ENCODE results near the gene USP50.
"Not testable (repeated sequence)": the region's sequence is repeated elsewhere in the genome, so short reads cannot be mapped to it uniquely, and the experiment has no call there.

Gene USP50

DNA sequence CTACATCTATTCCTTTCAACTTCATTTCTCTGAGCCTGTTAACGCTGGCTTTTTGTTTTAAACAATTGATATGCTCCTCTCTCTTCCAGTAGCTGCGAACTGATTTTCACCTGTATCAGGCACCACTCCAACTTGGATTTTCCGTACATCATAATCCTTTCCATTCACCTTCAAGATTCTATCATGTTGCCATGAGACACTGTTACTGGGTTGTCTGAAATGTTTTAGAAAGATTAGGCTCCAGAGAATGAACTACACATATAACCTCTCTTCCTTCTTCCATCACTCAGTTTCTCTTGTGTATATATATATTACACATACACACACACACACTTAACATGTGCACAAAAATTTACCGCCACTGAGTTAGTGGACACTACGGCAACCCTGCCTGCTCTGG is at the start of gene USP50:
Gene USP50 (minus strand): TSS at position 101 of the 400 bp plus-strand sequence. CDS start 141 bp downstream, outside the sequence.
- no peak for DNase-seq
- intact Hi-C loops (cut with DNase I; ENCODE audit: low total_unique reads), result no loop called here
- no peak within 1 kb of the TSS for H3K4me3 ChIP-seq
- H3K27me3 ChIP-seq, result no peaks in the 10 kb centered on the region
- H3K9me3 ChIP-seq, result no peaks in the 10 kb centered on the region
- H3K27ac ChIP-seq, result no peak within 1 kb of the TSS
- H3K36me3 ChIP-seq, result no peaks in the 10 kb centered on the region
- TF ChIP-seq, protein P1, sequence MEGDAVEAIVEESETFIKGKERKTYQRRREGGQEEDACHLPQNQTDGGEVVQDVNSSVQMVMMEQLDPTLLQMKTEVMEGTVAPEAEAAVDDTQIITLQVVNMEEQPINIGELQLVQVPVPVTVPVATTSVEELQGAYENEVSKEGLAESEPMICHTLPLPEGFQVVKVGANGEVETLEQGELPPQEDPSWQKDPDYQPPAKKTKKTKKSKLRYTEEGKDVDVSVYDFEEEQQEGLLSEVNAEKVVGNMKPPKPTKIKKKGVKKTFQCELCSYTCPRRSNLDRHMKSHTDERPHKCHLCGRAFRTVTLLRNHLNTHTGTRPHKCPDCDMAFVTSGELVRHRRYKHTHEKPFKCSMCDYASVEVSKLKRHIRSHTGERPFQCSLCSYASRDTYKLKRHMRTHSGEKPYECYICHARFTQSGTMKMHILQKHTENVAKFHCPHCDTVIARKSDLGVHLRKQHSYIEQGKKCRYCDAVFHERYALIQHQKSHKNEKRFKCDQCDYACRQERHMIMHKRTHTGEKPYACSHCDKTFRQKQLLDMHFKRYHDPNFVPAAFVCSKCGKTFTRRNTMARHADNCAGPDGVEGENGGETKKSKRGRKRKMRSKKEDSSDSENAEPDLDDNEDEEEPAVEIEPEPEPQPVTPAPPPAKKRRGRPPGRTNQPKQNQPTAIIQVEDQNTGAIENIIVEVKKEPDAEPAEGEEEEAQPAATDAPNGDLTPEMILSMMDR (IDR thresholded peaks at IDR 0.05), result no peak
- no peaks in the 10 kb centered on the region for H3K4me1 ChIP-seq

DNA sequence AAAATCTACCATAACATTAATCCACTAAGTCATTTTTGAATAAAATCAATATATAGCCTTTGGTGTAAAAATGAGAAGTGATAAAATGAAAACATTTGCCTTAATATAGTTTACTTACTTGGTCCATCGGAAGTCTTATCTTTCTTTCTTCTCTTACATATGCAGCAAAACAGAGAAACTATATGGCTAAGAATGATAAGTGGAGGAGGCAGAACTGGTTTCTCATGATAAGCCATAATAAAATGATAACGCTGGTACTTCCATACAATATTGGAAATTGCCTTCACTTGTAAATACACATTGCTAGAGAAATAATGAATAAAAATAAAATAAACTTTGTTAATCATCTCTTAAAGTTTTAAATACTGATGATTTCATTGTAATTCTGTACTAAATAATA is 47.8 kb upstream of the USP50 start:
- intact Hi-C loops (cut with DNase I; ENCODE audit: low total_unique reads), result no loop called here
- H3K36me3 ChIP-seq, result peaks cover 50 to 84% (median 71%) of the 10 kb centered on the region in 3 donors
- TF ChIP-seq, protein P1 (IDR thresholded peaks at IDR 0.05), result no peak

DNA sequence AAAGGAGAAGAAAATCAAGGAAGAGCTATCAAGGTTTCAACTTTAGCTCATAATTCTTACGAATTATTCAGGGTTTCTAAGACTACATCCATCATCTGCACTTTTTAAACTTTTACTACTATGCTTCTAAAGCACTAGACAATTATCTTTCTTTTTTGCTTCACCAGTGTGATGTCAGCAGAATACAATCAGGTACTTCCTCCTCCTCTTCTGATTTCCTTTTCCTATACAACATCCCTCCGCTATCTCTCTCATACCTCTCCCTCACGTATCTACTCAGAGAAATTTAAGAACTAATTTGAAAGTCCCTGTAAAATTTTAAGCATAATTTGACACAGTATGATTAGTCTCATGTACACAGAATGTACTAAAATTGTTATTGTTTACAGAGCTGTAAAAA is 47.3 kb upstream of the USP50 start:
- intact Hi-C loops (cut with DNase I; ENCODE audit: low total_unique reads), result no loop called here
- no peak overlapping the region for H3K27ac ChIP-seq
- H3K9me3 ChIP-seq, result no peaks in the 10 kb centered on the region
- no peaks in the 10 kb centered on the region for H3K27me3 ChIP-seq
- no peak overlapping the region for H3K4me3 ChIP-seq
- DNase-seq, result no peak
- TF ChIP-seq, protein P1 (IDR thresholded peaks at IDR 0.05), result no peak
- peaks cover 55 to 85% (median 73%) of the 10 kb centered on the region in 3 donors for H3K36me3 ChIP-seq
- no peaks in the 10 kb centered on the region for H3K4me1 ChIP-seq

More for the DNA sequence above, 47.8 kb upstream of the USP50 start:
- Histone ChIP-seq H3K4me1 (no peaks in the 10 kb centered on the region), H3K4me3 (no peak overlapping the region), H3K9me3 (no peaks in the 10 kb centered on the region), H3K27ac (no peak overlapping the region), H3K27me3 (no peaks in the 10 kb centered on the region)
- DNase-seq, result no peak

DNA sequence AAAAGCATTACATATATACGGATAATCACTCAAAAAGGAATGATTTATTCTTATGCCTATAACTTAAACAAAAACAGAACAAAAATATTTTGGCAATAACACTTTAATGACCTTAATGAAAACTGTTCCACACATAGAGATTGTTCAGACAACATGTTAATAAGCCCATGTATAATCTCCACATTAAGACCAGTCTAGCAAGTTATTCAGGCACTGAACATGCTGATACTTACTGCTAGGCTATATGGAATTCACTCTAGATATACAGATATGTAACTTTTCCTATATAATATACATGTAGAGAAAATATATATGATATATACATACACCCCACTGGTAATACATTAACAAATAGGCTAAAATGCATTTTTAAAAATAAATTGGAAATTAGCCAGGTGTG is 43.8 kb upstream of the USP50 start:
- Histone ChIP-seq H3K27ac (no peak overlapping the region), H3K9me3 (no peaks in the 10 kb centered on the region), H3K4me1 (no peaks in the 10 kb centered on the region), H3K4me3 (no peak overlapping the region), H3K36me3 (peaks cover 70 to 85% (median 80%) of the 10 kb centered on the region in 3 donors), H3K27me3 (no peaks in the 10 kb centered on the region)
- intact Hi-C loops (cut with DNase I; ENCODE audit: low total_unique reads), result no loop called here
- TF ChIP-seq, protein P1 (IDR thresholded peaks at IDR 0.05), result no peak
- DNase-seq, result no peak

DNA sequence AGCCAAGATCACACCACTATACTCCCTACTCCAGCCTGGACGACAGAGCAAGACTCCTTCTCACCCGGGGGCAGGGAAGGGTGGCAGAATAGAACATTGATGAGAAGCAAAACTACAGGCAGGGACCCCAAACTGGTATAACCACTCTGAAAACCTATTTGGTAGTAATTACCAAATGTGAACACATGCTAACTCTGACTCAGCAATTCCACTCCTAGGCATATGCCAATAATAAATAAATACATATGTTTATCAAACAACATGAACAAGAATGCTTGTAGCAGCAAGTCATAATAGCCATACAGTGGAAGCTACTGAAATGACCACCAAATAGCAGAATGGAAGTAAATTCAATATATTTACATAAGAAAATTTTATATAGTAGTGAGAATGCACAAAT is 31.0 kb upstream of the USP50 start:
- H3K27me3 ChIP-seq, result no peaks in the 10 kb centered on the region
- TF ChIP-seq, protein P1 (IDR thresholded peaks at IDR 0.05), result no peak
- peaks cover 73 to 88% (median 77%) of the 10 kb centered on the region in 3 donors for H3K36me3 ChIP-seq
- DNase-seq, result no peak
- intact Hi-C loops (cut with DNase I; ENCODE audit: low total_unique reads), result no loop called here
- H3K9me3 ChIP-seq, result no peaks in the 10 kb centered on the region
- H3K4me1 ChIP-seq, result no peaks in the 10 kb centered on the region
- H3K27ac ChIP-seq, result no peak overlapping the region
- H3K4me3 ChIP-seq, result no peak overlapping the region

DNA sequence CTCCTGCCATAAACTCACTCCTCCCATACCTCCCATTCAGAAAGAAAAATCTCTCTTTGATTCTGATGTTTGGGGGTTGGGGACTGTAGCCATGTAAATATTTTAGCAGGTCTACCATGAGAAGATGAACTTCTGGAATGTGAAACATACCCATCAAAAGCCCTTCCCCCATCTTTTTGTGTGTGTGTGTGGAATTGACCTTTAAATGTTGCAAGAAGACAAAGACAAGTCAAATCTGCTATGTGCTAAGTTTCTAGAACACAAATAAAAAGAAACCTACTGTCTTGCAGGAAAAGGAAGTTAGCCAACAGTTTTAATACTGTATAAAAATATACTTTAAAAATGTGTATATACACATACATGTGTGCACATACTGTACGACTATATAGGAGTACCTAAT is 29.7 kb upstream of the USP50 start:
- H3K4me1 ChIP-seq, result no peaks in the 10 kb centered on the region
- intact Hi-C loops (cut with DNase I; ENCODE audit: low total_unique reads), result no loop called here
- no peaks in the 10 kb centered on the region for H3K27me3 ChIP-seq
- TF ChIP-seq, protein P1 (IDR thresholded peaks at IDR 0.05), result no peak
- no peak overlapping the region for H3K4me3 ChIP-seq
- peaks cover 67 to 91% (median 72%) of the 10 kb centered on the region in 3 donors for H3K36me3 ChIP-seq
- H3K27ac ChIP-seq, result no peak overlapping the region
- DNase-seq, result no peak
- H3K9me3 ChIP-seq, result no peaks in the 10 kb centered on the region

DNA sequence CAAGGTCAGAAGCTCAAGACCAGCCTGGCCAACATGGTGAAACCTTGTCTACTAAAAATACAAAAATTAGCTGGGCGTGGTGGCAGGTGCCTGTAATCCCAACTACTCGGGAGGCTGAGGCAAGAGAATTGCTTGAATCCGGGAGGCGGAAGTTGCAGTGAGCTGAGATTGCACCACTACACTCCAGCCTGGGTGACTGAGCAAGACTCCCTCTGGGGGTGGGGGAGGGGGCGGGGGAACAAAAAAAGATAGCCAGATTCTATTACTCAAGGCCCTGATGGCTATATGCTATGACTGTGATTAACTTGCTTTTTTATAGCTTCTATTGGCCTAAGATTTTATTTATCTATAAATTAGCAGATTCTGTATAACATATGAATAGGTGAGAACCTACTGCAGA is 27.4 kb upstream of the USP50 start:
- H3K27ac ChIP-seq; H3K27me3 ChIP-seq; H3K9me3 ChIP-seq; intact Hi-C loops (cut with DNase I; ENCODE audit: low total_unique reads); H3K4me3 ChIP-seq; H3K4me1 ChIP-seq; DNase-seq: not testable (repeated sequence)
- peaks cover 53 to 90% (median 71%) of the 10 kb centered on the region in 3 donors for H3K36me3 ChIP-seq
